ENCODE results near the gene POLR3C. TPM values are rescaled to one million over a fixed set of nuclear protein-coding genes. Genes with fewer than 3 reads are reported as not detected.

POLR3C gene
- total RNA-seq, 2 experiments from 2014 or later = 57.1 to 78.8 TPM

GRCh38 chr1:145886390-145886789 is 62.4 kb downstream of the POLR3C start:
- CTCF ChIA-PET (ENCODE audit: unreplicated experiment) = no interaction called here
- POLR2A ChIA-PET = interaction anchor here (0.6 to 1.3 kb wide), 3 partner anchors 28 to 72 kb away, joined by 3 to 5 read pairs (median 3); partner anchors contain the start of genes LIX1L and PIAS3
- no peaks in the 10 kb centered on the region for H3K4me1 ChIP-seq (ENCODE audit: insufficient read depth, low read length, poor library complexity, severe bottlenecking)
- H3K9me3 ChIP-seq (ENCODE audit: low read length) = no peaks in the 10 kb centered on the region
- BruUV-seq (replicated peaks) = no TSS peak
- H3K4me3 ChIP-seq (ENCODE audit: low read depth, low read length, poor library complexity, severe bottlenecking) = peak overlapping the region; percentile 69
- H4K20me1 ChIP-seq (ENCODE audit: insufficient read depth, low read length) = no peaks in the 10 kb centered on the region
- no peaks in the 10 kb centered on the region for H3K36me3 ChIP-seq (ENCODE audit: insufficient read depth, low read length)
- H3K27ac ChIP-seq (ENCODE audit: low read depth, low read length, poor library complexity, severe bottlenecking) = no peak overlapping the region
- peak overlapping the region; percentile 68; the same call in 1 of the 2 replicates for H2AFZ ChIP-seq (ENCODE audit: low read length)
- no peaks in the 10 kb centered on the region for H3K79me2 ChIP-seq (ENCODE audit: insufficient read depth, low read depth, low read length)
- intact Hi-C loops (cut with micrococcal nuclease; ENCODE audit: unreplicated experiment) = no loop called here
- no peak for DNase-seq (ENCODE audit: low spot score)
- no peak for TF ChIP-seq CTCF (conservative IDR thresholded peaks at IDR 0.05; ENCODE audit: low read length)
- no peak for TF ChIP-seq EZH2phosphoT487 (IDR thresholded peaks at IDR 0.05; ENCODE audit: borderline replicate concordance, low read depth, low read length)
- H3K9me2 ChIP-seq (ENCODE audit: insufficient read depth, low read length) = no peaks in the 10 kb centered on the region
- peak overlapping the region; percentile 73 for H3K4me2 ChIP-seq (ENCODE audit: low read length)

- POLR2A ChIA-PET = interaction anchor here (0.6 to 1.3 kb wide), 5 partner anchors 28 to 146 kb away, joined by 3 to 5 read pairs (median 4); partner anchors contain the start of genes LIX1L and PIAS3
- no peak for TF ChIP-seq CTCF (conservative IDR thresholded peaks at IDR 0.05; ENCODE audit: low read length)
- no peak for TF ChIP-seq EZH2phosphoT487 (IDR thresholded peaks at IDR 0.05; ENCODE audit: borderline replicate concordance, low read depth, low read length)
- no peak overlapping the region for H2AFZ ChIP-seq (ENCODE audit: low read length)
These were observed 62.8 kb downstream of the POLR3C start for GRCh38 chr1:145886816-145887215.

GRCh38 chr1:145887631-145888030 is 63.6 kb downstream of the POLR3C start:
- no peak overlapping the region for H3K27ac ChIP-seq (ENCODE audit: low read depth, low read length, poor library complexity, severe bottlenecking)
- H3K4me2 ChIP-seq (ENCODE audit: low read length) = no peak overlapping the region
- H3K9me2 ChIP-seq (ENCODE audit: insufficient read depth, low read length) = no peaks in the 10 kb centered on the region
- no peaks in the 10 kb centered on the region for H3K9me3 ChIP-seq (ENCODE audit: low read length)
- BruUV-seq (replicated peaks) = no TSS peak
- no peaks in the 10 kb centered on the region for H4K20me1 ChIP-seq (ENCODE audit: insufficient read depth, low read length)
- TF ChIP-seq CTCF (conservative IDR thresholded peaks at IDR 0.05; ENCODE audit: low read length) (no peak), EZH2phosphoT487 (IDR thresholded peaks at IDR 0.05; ENCODE audit: borderline replicate concordance, low read depth, low read length) (no peak)
- no peak for DNase-seq (ENCODE audit: low spot score)
- CTCF ChIA-PET (ENCODE audit: unreplicated experiment) = no interaction called here
- no peaks in the 10 kb centered on the region for H3K79me2 ChIP-seq (ENCODE audit: insufficient read depth, low read depth, low read length)
- H3K4me3 ChIP-seq (ENCODE audit: low read depth, low read length, poor library complexity, severe bottlenecking) = no peak overlapping the region
- intact Hi-C loops (cut with micrococcal nuclease; ENCODE audit: unreplicated experiment) = no loop called here
- H3K36me3 ChIP-seq (ENCODE audit: insufficient read depth, low read length) = no peaks in the 10 kb centered on the region
- H3K4me1 ChIP-seq (ENCODE audit: insufficient read depth, low read length, poor library complexity, severe bottlenecking) = no peaks in the 10 kb centered on the region
- H2AFZ ChIP-seq (ENCODE audit: low read length) = no peak overlapping the region
- POLR2A ChIA-PET = interaction anchor here (1.0 kb wide), 1 partner anchor 56 kb away, joined by 3 read pairs; no protein-coding TSS in a partner anchor

More at GRCh38 chr1:145886816-145887215, 62.8 kb downstream of the POLR3C start:
- Histone ChIP-seq H3K4me1 (ENCODE audit: insufficient read depth, low read length, poor library complexity, severe bottlenecking) (no peaks in the 10 kb centered on the region), H3K9me2 (ENCODE audit: insufficient read depth, low read length) (no peaks in the 10 kb centered on the region), H3K79me2 (ENCODE audit: insufficient read depth, low read depth, low read length) (no peaks in the 10 kb centered on the region), H3K4me3 (ENCODE audit: low read depth, low read length, poor library complexity, severe bottlenecking) (no peak overlapping the region), H3K36me3 (ENCODE audit: insufficient read depth, low read length) (no peaks in the 10 kb centered on the region), H4K20me1 (ENCODE audit: insufficient read depth, low read length) (no peaks in the 10 kb centered on the region), H3K9me3 (ENCODE audit: low read length) (no peaks in the 10 kb centered on the region), H3K27ac (ENCODE audit: low read depth, low read length, poor library complexity, severe bottlenecking) (no peak overlapping the region), H3K4me2 (ENCODE audit: low read length) (no peak overlapping the region)
- DNase-seq (ENCODE audit: low spot score) = no peak
- intact Hi-C loops (cut with micrococcal nuclease; ENCODE audit: unreplicated experiment) = no loop called here
- CTCF ChIA-PET (ENCODE audit: unreplicated experiment) = no interaction called here
- no TSS peak for BruUV-seq (replicated peaks)
